ENCODE data around the gene ASB6.

DNA sequence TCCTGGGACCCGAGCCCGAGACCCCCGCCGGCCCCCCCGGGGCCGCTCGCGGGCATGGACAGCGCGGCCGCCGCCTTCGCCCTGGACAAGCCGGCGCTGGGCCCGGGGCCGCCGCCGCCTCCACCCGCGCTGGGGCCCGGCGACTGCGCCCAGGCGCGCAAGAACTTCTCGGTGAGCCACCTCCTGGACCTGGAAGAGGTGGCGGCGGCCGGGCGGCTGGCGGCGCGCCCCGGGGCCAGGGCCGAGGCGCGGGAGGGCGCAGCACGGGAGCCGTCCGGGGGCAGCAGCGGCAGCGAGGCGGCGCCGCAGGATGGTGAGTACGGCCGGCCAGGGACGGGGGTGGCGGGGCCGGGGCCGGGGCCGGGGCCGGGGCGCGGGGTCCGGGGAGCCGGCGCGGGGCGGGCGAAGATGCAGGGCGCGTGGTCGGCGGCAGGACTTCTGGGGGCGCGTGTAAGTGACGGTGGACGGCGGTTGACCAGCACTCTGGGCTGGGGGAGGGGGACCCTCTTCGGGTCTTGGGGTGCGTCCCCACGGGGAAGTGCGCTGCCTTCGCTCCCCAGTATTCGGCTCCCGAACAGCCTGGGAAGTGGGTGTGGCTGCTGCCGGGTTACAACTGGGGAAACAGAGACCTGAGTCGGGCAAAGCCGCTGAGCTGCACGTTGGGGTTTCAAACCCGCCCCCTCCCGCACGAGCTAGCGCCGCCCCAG, 24.0 kb upstream of the ASB6 start:
- TF ChIP-seq, protein P1, sequence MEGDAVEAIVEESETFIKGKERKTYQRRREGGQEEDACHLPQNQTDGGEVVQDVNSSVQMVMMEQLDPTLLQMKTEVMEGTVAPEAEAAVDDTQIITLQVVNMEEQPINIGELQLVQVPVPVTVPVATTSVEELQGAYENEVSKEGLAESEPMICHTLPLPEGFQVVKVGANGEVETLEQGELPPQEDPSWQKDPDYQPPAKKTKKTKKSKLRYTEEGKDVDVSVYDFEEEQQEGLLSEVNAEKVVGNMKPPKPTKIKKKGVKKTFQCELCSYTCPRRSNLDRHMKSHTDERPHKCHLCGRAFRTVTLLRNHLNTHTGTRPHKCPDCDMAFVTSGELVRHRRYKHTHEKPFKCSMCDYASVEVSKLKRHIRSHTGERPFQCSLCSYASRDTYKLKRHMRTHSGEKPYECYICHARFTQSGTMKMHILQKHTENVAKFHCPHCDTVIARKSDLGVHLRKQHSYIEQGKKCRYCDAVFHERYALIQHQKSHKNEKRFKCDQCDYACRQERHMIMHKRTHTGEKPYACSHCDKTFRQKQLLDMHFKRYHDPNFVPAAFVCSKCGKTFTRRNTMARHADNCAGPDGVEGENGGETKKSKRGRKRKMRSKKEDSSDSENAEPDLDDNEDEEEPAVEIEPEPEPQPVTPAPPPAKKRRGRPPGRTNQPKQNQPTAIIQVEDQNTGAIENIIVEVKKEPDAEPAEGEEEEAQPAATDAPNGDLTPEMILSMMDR (IDR thresholded peaks at IDR 0.05; ENCODE audit: borderline replicate concordance, extremely low read depth, low read length, poor library complexity, severe bottlenecking) = no peak
- TF ChIP-seq EZH2 (IDR thresholded peaks at IDR 0.05; ENCODE audit: borderline replicate concordance, low read depth, low read length, severe bottlenecking) = no peak

Measured in DND-41 (cell line).